ENCODE data around the gene UBA5. TPM values are rescaled to one million over a fixed set of nuclear protein-coding genes. Genes with fewer than 3 reads are reported as not detected.

Gene UBA5
- total RNA-seq, 3 donors from 2014 or later (not counting 1 experiment from before 2014, with no cell fraction given), result 37.8 to 51.0 (median 46.1) TPM

DNA sequence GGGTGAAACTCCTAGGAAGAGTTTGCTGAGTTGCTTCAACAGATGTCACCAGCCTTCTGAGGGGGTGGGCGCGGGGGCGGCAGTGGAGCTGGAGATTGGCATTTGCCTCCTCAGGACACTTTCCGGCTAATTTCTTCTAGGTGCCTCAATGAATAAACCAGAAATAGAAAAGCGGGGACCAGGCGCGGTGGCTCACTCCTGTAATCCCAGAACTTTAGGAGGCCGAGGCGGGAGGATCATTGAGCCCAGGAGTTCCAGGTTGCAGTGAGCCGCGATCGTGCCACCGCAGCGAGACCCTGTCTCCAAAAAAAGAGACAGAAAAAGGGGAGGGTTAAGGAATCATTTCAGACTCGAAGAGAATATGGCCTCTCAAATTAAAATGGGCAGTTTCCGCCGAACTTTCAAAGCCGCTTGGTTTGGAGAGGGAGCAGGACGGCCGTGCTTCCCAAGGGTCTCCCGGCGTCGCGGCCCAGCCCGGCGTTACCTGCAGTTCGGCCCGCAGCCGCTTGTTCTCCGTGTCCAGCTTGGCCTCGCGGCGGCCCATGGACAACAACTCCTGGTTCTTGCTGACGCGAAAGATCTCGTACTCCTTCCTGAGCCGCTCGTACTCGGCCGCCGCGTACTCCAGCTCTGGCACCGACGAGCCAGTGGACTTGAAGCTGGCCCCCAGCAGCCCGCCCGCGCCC lies 61.5 kb downstream of the UBA5 start:
- peaks cover 19% of the 10 kb centered on the region for H3K4me1 ChIP-seq (ENCODE audit: control insufficient read depth, insufficient read depth, low read length)
- Mint-ChIP-seq H3K27ac (peak overlapping the region; percentile 59 to 82), H3K9me3 (no peaks in the 10 kb centered on the region), H3K36me3 (no peaks in the 10 kb centered on the region), H3K27me3 (ENCODE audit: low read depth in 2 of 2) (no peaks in the 10 kb centered on the region), H3K4me3 (peak overlapping the region; percentile 91), H3K4me1 (peaks cover 20 to 29% of the 10 kb centered on the region in 2 donors)
- no peaks in the 10 kb centered on the region for H3K9me3 ChIP-seq (ENCODE audit: control insufficient read depth, insufficient read depth, low read length)
- H3K4me3 ChIP-seq (ENCODE audit: low read length), result peak overlapping the region; percentile 68
- intact Hi-C loops (cut with micrococcal nuclease), result loop anchor here (5.0 to 10.0 kb wide), 6 partner anchors 304 to 1766 kb away; partner anchors contain the start of genes ANAPC13, ASTE1, CEP63 and DNAJC13
- TF ChIP-seq, protein P1, sequence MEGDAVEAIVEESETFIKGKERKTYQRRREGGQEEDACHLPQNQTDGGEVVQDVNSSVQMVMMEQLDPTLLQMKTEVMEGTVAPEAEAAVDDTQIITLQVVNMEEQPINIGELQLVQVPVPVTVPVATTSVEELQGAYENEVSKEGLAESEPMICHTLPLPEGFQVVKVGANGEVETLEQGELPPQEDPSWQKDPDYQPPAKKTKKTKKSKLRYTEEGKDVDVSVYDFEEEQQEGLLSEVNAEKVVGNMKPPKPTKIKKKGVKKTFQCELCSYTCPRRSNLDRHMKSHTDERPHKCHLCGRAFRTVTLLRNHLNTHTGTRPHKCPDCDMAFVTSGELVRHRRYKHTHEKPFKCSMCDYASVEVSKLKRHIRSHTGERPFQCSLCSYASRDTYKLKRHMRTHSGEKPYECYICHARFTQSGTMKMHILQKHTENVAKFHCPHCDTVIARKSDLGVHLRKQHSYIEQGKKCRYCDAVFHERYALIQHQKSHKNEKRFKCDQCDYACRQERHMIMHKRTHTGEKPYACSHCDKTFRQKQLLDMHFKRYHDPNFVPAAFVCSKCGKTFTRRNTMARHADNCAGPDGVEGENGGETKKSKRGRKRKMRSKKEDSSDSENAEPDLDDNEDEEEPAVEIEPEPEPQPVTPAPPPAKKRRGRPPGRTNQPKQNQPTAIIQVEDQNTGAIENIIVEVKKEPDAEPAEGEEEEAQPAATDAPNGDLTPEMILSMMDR (IDR thresholded peaks at IDR 0.05), result no peak
- H3K36me3 ChIP-seq (ENCODE audit: control insufficient read depth, insufficient read depth, low read length), result peaks cover 11% of the 10 kb centered on the region
- DNase-seq (no peak), ATAC-seq (peak; percentile 1 to 14 (median 4))
- peak overlapping the region; percentile 45 for H3K27ac ChIP-seq (ENCODE audit: low read length)
- 8% methylated on average over 47 of the region's 47 CpGs for WGBS (ENCODE audit: insufficient coverage)
- no peaks in the 10 kb centered on the region for H3K27me3 ChIP-seq (ENCODE audit: control insufficient read depth, insufficient read depth, low read length)

- H3K27me3 ChIP-seq (ENCODE audit: control insufficient read depth, insufficient read depth, low read length), result no peaks in the 10 kb centered on the region
- peak within 1 kb of the TSS; percentile 68 for H3K4me3 ChIP-seq (ENCODE audit: low read length)
- Mint-ChIP-seq H3K27ac (peak within 1 kb of the TSS; percentile 59 to 82), H3K4me1 (peaks cover 20 to 29% of the 10 kb centered on the region in 2 donors), H3K9me3 (no peaks in the 10 kb centered on the region), H3K27me3 (ENCODE audit: low read depth in 2 of 2) (peaks cover 0 to 4% of the 10 kb centered on the region in 2 donors), H3K4me3 (peak within 1 kb of the TSS; percentile 91), H3K36me3 (no peaks in the 10 kb centered on the region)
- H3K4me1 ChIP-seq (ENCODE audit: control insufficient read depth, insufficient read depth, low read length), result peaks cover 19% of the 10 kb centered on the region
- peaks cover 6% of the 10 kb centered on the region for H3K36me3 ChIP-seq (ENCODE audit: control insufficient read depth, insufficient read depth, low read length)
- WGBS (ENCODE audit: insufficient coverage), result under 1% methylated on average over 89 of the region's 96 CpGs
- DNase-seq (peak; percentile 82 to 97), ATAC-seq (peak; percentile 78 to 92 (median 80))
- intact Hi-C loops (cut with micrococcal nuclease), result loop anchor here (5.0 to 10.0 kb wide), 6 partner anchors 305 to 1765 kb away; partner anchors contain the start of genes ANAPC13, ASTE1, CEP63 and DNAJC13
- no peaks in the 10 kb centered on the region for H3K9me3 ChIP-seq (ENCODE audit: control insufficient read depth, insufficient read depth, low read length)
- H3K27ac ChIP-seq (ENCODE audit: low read length), result peak within 1 kb of the TSS; percentile 49
- TF ChIP-seq, protein P1 (IDR thresholded peaks at IDR 0.05), result no peak
These were observed 62.3 kb downstream of the UBA5 start, which contains the start of gene NPHP3 for GRCh38 chr3:132722165-132723023. TSS of gene NPHP3 (minus strand) at chr3:132722409. CDS start at chr3:132722355, 54 bp downstream.

- H3K27me3 ChIP-seq (ENCODE audit: control insufficient read depth, insufficient read depth, low read length), result no peaks in the 10 kb centered on the region
- TF ChIP-seq, protein P1 (IDR thresholded peaks at IDR 0.05), result no peak
- Mint-ChIP-seq H3K4me3 (peak overlapping the region; percentile 86), H3K9me3 (no peaks in the 10 kb centered on the region), H3K27ac (peak overlapping the region; percentile 59 to 82), H3K36me3 (no peaks in the 10 kb centered on the region), H3K4me1 (peaks cover 20 to 29% of the 10 kb centered on the region in 2 donors), H3K27me3 (ENCODE audit: low read depth in 2 of 2) (peaks cover 0 to 4% of the 10 kb centered on the region in 2 donors)
- intact Hi-C loops (cut with micrococcal nuclease), result loop anchor here (5.0 to 10.0 kb wide), 6 partner anchors 306 to 1764 kb away; partner anchors contain the start of genes ANAPC13, ASTE1, CEP63 and DNAJC13
- 12% methylated on average over 19 of the region's 19 CpGs for WGBS (ENCODE audit: insufficient coverage)
- ATAC-seq (no peak), DNase-seq (no peak)
- H3K36me3 ChIP-seq (ENCODE audit: control insufficient read depth, insufficient read depth, low read length), result peaks cover 4% of the 10 kb centered on the region
- no peaks in the 10 kb centered on the region for H3K9me3 ChIP-seq (ENCODE audit: control insufficient read depth, insufficient read depth, low read length)
- H3K27ac ChIP-seq (ENCODE audit: low read length), result peak overlapping the region; percentile 49
- H3K4me3 ChIP-seq (ENCODE audit: low read length), result peak overlapping the region; percentile 65
- H3K4me1 ChIP-seq (ENCODE audit: control insufficient read depth, insufficient read depth, low read length), result peaks cover 19% of the 10 kb centered on the region
These were observed 63.2 kb downstream of the UBA5 start for GRCh38 chr3:132723024-132723950.
